Measurements from ENCODE around the gene B4GALT5. TPM values are rescaled to one million over a fixed set of nuclear protein-coding genes. Genes with fewer than 3 reads are reported as not detected.

The B4GALT5 gene
- polyA plus RNA-seq, 2 of the 4 experiments (the other 2 are of a cell fraction): 84.0 to 88.7 TPM

DNA sequence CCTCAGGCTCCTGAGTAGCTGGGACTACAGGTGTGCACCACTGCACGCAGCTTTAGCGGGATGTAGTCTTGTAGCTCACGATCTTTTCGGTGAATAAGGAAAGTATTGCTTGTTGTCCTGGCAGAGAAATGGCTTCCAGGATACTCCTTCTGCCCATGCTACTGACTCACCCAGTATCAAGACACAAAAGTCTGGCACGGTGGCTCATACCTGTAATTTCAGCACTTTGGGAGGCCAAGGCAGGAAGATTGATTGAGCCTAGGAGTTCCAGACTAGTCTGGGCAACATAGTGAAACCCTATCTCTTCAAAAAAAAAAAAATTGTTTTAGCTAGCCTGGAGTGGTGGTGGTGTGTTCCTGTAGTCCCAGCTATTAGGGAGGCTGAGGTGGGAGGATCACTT lies 40.9 kb upstream of the B4GALT5 start (continued):
- TF ChIP-seq, protein P1, sequence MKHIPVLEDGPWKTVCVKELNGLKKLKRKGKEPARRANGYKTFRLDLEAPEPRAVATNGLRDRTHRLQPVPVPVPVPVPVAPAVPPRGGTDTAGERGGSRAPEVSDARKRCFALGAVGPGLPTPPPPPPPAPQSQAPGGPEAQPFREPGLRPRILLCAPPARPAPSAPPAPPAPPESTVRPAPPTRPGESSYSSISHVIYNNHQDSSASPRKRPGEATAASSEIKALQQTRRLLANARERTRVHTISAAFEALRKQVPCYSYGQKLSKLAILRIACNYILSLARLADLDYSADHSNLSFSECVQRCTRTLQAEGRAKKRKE (CRISPR knock-in tag; IDR thresholded peaks at IDR 0.05; ENCODE audit: low read depth): no peak
- TF ChIP-seq CBX8 (IDR thresholded peaks at IDR 0.05): no peak
- TF ChIP-seq, protein P2, sequence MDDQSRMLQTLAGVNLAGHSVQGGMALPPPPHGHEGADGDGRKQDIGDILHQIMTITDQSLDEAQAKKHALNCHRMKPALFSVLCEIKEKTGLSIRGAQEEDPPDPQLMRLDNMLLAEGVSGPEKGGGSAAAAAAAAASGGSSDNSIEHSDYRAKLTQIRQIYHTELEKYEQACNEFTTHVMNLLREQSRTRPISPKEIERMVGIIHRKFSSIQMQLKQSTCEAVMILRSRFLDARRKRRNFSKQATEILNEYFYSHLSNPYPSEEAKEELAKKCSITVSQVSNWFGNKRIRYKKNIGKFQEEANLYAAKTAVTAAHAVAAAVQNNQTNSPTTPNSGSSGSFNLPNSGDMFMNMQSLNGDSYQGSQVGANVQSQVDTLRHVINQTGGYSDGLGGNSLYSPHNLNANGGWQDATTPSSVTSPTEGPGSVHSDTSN (IDR thresholded peaks at IDR 0.05): no peak
- TF ChIP-seq, protein P3, sequence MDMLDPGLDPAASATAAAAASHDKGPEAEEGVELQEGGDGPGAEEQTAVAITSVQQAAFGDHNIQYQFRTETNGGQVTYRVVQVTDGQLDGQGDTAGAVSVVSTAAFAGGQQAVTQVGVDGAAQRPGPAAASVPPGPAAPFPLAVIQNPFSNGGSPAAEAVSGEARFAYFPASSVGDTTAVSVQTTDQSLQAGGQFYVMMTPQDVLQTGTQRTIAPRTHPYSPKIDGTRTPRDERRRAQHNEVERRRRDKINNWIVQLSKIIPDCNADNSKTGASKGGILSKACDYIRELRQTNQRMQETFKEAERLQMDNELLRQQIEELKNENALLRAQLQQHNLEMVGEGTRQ (IDR thresholded peaks at IDR 0.05): no peak

DNA sequence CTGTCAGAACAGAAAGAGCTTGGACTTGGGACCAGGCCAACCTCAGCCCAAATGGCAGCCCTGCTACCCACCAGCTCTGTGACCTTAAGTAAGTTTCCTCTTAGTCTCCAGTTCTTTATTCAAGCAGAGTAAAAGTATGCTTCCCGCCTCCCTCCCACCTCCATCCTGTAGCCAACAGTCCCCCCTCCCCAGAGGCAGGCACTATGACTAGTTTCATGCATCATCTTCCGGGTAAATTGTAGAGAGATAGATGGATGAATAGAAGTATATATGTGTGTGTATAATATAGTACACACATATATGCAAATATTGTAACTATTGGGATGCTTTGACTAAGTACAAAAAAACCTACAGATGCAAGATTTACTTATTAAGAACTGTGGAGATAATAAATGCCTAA lies 39.5 kb upstream of the B4GALT5 start:
- TF ChIP-seq, protein P4, sequence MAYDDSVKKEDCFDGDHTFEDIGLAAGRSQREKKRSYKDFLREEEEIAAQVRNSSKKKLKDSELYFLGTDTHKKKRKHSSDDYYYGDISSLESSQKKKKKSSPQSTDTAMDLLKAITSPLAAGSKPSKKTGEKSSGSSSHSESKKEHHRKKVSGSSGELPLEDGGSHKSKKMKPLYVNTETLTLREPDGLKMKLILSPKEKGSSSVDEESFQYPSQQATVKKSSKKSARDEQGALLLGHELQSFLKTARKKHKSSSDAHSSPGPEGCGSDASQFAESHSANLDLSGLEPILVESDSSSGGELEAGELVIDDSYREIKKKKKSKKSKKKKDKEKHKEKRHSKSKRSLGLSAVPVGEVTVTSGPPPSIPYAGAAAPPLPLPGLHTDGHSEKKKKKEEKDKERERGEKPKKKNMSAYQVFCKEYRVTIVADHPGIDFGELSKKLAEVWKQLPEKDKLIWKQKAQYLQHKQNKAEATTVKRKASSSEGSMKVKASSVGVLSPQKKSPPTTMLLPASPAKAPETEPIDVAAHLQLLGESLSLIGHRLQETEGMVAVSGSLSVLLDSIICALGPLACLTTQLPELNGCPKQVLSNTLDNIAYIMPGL (CRISPR knock-in tag; IDR thresholded peaks at IDR 0.05; ENCODE audit: borderline replicate concordance): no peak
- TF ChIP-seq HOXB5 (CRISPR knock-in tag; IDR thresholded peaks at IDR 0.05) (no peak), JUNB (IDR thresholded peaks at IDR 0.05) (no peak)

DNA sequence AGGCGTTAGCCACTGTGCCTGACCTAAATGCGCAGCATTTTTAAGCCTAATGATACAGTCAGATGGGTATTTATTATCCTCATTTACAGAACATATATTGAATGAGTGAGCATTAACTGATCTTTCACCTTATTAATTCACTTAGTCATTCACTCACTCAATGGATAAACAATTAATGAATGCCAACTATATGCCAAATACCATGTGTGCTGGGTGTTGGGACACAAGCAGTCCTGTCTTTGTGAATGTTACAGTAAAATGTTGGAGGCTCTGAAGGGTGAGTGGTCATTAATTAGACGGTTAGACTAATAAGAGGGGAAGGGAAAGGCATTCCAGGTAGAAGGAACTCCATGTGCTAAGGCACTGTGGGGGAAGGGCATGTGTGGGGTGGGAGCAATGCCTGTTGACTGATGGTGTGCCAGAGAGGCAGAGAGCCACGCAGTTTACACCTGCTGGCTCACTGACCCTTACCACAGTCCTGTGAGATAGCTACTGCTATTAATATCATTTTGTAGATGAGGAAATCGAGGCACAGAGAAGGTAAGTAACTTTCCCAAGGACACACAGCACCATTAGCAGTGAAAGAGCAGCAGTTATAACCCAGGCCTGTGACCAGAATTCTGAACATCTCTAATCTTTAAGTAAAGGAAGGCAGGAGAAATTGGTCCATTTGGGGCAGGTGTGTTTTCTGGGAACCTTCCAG lies 38.7 kb upstream of the B4GALT5 start:
- ChIA-PET POLR2A (no interaction called here), CTCF (interaction anchor here (1.2 kb wide), 1 partner anchor 142 kb away, joined by 4 read pairs; no protein-coding TSS in a partner anchor)
- TF ChIP-seq MYC (IDR thresholded peaks at IDR 0.05; ENCODE audit: borderline replicate concordance, low read length) (no peak), HOXA7 (CRISPR knock-in tag; IDR thresholded peaks at IDR 0.05) (no peak), KDM1A (IDR thresholded peaks at IDR 0.05; ENCODE audit: low read depth) (no peak), TFCP2L1 (CRISPR knock-in tag; IDR thresholded peaks at IDR 0.05) (no peak), ZFP36 (IDR thresholded peaks at IDR 0.05; ENCODE audit: borderline replicate concordance, partially characterized antibody) (peak; percentile 58)
- Histone ChIP-seq H3K4me3 (no peak overlapping the region), H3K27ac (peak overlapping the region in 1 of 2 experiments; percentile 49; a peak in 3 of 6 replicates), H3K4me2 (no peak overlapping the region), H3K9me3 (no peaks in the 10 kb centered on the region), H3K4me1 (peaks cover 12% of the 10 kb centered on the region)
- DNase-seq (ENCODE audit: low read depth in 1 of 2, low spot score in 1 of 2): no peak
- WGBS (ENCODE audit: missing lambda C conversion rate): 57% methylated on average over 5 of the region's 5 CpGs
- FAIRE-seq: no peak
- ATAC-seq: no peak

More for the DNA sequence above, 39.5 kb upstream of the B4GALT5 start:
- Histone ChIP-seq H3K4me2 (no peak overlapping the region), H3K27ac (peak overlapping the region in 1 of 2 experiments; percentile 49; a peak in 3 of 6 replicates), H3K4me3 (no peak overlapping the region), H3K4me1 (peaks cover 4% of the 10 kb centered on the region), H3K9me3 (no peaks in the 10 kb centered on the region)
- FAIRE-seq: no peak
- POLR2A ChIA-PET: no interaction called here
- 87% methylated on average over 2 of the region's 2 CpGs for WGBS (ENCODE audit: missing lambda C conversion rate)
- no peak for DNase-seq (ENCODE audit: low read depth in 1 of 2, low spot score in 1 of 2)
- no peak for ATAC-seq
- CTCF ChIA-PET: interaction anchor here (0.6 to 1.2 kb wide), 2 partner anchors 62 to 143 kb away, joined by 4 read pairs; no protein-coding TSS in a partner anchor

DNA sequence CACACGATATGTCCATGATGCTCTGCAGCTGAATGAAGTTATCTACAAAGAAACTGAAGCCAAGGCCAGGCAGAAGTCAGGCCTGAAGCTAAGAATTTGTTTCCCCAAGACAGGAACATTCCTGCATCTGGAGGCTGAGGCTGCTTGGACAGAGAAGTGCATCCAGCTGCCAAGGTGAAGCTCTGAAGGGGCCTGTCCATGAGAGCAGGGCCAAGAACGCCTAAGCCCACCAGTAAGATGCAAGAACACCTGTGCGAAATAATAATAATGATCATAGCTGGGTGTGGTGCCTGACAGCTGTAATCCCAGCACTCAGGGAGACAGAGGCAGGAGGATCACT lies 37.7 kb upstream of the B4GALT5 start:
- POLR2A ChIA-PET: no interaction called here
- Histone ChIP-seq H3K4me2 (no peak overlapping the region), H3K27ac (peak overlapping the region in 1 of 2 experiments; percentile 49; a peak in 1 of 6 replicates), H3K4me3 (no peak overlapping the region), H3K4me1 (peaks cover 15% of the 10 kb centered on the region), H3K9me3 (no peaks in the 10 kb centered on the region)
- TF ChIP-seq, protein P1 (CRISPR knock-in tag; IDR thresholded peaks at IDR 0.05; ENCODE audit: low read depth): no peak
- TF ChIP-seq HOXA7 (CRISPR knock-in tag; IDR thresholded peaks at IDR 0.05) (no peak), RFX5 (IDR thresholded peaks at IDR 0.05) (no peak), HDAC2 (IDR thresholded peaks at IDR 0.05) (no peak), CBX2 (IDR thresholded peaks at IDR 0.05; ENCODE audit: borderline replicate concordance, low read depth) (no peak), HOXB13 (CRISPR knock-in tag; IDR thresholded peaks at IDR 0.05; ENCODE audit: low read depth) (no peak), TP53 (CRISPR knock-in tag; IDR thresholded peaks at IDR 0.05) (no peak), MAFK (IDR thresholded peaks at IDR 0.05; ENCODE audit: partially characterized antibody) (no peak), POLR2A (IDR thresholded peaks at IDR 0.05; ENCODE audit: low read length) (no peak), KDM1A (IDR thresholded peaks at IDR 0.05; ENCODE audit: low read depth) (no peak), SREBF2 (IDR thresholded peaks at IDR 0.05) (no peak), RCOR1 (IDR thresholded peaks at IDR 0.05; ENCODE audit: low read depth, low read length) (no peak)
- TF ChIP-seq, protein P5, sequence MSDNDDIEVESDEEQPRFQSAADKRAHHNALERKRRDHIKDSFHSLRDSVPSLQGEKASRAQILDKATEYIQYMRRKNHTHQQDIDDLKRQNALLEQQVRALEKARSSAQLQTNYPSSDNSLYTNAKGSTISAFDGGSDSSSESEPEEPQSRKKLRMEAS (IDR thresholded peaks at IDR 0.05): no peak
- TF ChIP-seq, protein P2 (IDR thresholded peaks at IDR 0.05): no peak
- ATAC-seq (no peak), DNase-seq (ENCODE audit: low read depth in 1 of 2, low spot score in 1 of 2) (no peak), FAIRE-seq (no peak)
- CTCF ChIA-PET: interaction anchor here (2.0 kb wide), 1 partner anchor 141 kb away, joined by 5 read pairs; no protein-coding TSS in a partner anchor
- 77% methylated on average over 3 of the region's 3 CpGs for WGBS (ENCODE audit: missing lambda C conversion rate)

All from A549 (cell line).